NCI-H69 (cell line): Measurements from ENCODE around the gene ALB.
A peak's percentile ranks its signal among the peaks of the same experiment; 100 is the strongest.

Experiments used
- DNase-seq: peaks from one replicate; lab custom pipeline; 2025; lab: John Stamatoyannopoulos, UW

ALB gene

DNA sequence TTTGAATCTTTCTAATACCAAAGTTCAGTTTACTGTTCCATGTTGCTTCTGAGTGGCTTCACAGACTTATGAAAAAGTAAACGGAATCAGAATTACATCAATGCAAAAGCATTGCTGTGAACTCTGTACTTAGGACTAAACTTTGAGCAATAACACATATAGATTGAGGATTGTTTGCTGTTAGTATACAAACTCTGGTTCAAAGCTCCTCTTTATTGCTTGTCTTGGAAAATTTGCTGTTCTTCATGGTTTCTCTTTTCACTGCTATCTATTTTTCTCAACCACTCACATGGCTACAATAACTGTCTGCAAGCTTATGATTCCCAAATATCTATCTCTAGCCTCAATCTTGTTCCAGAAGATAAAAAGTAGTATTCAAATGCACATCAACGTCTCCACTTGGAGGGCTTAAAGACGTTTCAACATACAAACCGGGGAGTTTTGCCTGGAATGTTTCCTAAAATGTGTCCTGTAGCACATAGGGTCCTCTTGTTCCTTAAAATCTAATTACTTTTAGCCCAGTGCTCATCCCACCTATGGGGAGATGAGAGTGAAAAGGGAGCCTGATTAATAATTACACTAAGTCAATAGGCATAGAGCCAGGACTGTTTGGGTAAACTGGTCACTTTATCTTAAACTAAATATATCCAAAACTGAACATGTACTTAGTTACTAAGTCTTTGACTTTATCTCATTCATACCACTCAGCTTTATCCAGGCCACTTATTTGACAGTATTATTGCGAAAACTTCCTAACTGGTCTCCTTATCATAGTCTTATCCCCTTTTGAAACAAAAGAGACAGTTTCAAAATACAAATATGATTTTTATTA, 28.3 kb downstream of the ALB start:
- DNase-seq = no peak

DNA sequence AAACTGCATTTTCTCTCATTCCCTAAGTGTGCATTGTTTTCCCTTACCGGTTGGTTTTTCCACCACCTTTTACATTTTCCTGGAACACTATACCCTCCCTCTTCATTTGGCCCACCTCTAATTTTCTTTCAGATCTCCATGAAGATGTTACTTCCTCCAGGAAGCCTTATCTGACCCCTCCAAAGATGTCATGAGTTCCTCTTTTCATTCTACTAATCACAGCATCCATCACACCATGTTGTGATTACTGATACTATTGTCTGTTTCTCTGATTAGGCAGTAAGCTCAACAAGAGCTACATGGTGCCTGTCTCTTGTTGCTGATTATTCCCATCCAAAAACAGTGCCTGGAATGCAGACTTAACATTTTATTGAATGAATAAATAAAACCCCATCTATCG, 29.1 kb downstream of the ALB start:
- no peak for DNase-seq

DNA sequence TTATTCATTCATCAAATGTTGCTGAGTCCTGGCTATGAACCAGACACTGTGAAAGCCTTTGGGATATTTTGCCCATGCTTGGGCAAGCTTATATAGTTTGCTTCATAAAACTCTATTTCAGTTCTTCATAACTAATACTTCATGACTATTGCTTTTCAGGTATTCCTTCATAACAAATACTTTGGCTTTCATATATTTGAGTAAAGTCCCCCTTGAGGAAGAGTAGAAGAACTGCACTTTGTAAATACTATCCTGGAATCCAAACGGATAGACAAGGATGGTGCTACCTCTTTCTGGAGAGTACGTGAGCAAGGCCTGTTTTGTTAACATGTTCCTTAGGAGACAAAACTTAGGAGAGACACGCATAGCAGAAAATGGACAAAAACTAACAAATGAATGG, 30.2 kb downstream of the ALB start:
- peak; percentile 28 for DNase-seq

DNA sequence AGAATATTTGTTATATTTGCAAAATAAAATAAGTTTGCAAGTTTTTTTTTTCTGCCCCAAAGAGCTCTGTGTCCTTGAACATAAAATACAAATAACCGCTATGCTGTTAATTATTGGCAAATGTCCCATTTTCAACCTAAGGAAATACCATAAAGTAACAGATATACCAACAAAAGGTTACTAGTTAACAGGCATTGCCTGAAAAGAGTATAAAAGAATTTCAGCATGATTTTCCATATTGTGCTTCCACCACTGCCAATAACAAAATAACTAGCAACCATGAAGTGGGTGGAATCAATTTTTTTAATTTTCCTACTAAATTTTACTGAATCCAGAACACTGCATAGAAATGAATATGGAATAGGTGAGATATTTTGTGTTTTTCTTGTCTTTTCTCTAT, 31.9 kb downstream of the ALB start, which contains the start of gene AFP:
Gene AFP, plus strand, starts transcription at position 238 of the 400 bp plus-strand sequence. Its CDS starts 42 bp downstream, at position 280.
- no peak for DNase-seq

GRCh38 chr4:73436674-73437557, 32.8 kb downstream of the ALB start:
- DNase-seq = no peak

- DNase-seq = no peak
Measured at GRCh38 chr4:73437558-73437956, 33.5 kb downstream of the ALB start.

GRCh38 chr4:73438048-73438447, 34.0 kb downstream of the ALB start:
- DNase-seq = no peak

DNA sequence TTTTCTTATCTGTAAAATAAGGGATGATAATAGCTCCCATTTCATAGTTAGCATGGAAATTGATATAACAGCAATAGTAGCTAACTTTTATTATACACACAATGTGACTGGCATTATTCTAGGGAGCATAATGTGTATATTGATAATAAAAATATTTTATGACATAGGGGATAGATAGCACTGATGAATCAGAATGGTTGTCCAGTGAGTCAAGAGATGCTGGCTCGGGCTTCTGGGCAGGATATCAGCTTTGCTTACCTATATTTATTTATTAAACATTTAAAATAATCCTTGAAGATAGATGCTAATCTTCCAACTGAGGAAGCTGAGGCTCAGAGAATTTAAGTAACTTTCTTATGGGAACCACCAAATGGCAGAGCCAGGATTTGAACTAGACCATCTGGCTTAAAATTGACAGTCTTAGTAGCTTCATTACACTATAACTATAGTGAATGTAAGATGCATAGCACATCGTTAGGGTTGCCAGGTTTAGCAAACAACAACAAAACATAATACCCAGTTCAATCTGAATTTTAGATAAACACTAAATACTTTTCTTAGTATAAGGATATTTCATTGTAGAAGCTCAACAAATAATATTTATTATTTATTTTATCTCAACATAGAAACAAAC, 34.6 kb downstream of the ALB start:
- DNase-seq = no peak

DNA sequence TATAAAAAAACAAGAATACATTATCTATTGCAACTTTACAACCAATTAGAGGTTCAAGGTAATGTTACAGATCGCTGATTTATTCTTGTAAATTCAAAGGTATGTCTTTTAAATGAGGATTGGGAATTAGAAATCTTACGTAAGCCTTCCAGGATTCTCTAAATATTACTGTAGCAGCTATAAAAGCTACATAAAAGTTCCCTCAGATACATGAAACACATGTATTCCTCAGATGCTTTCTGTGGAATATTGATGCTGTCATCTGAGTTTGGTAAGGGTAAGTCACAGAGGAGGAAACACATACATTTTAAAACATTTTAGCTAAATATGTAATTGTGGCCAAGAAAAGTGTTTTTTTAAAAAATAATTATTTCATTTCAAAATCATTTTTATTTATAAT, 35.4 kb downstream of the ALB start:
- no peak for DNase-seq

DNA sequence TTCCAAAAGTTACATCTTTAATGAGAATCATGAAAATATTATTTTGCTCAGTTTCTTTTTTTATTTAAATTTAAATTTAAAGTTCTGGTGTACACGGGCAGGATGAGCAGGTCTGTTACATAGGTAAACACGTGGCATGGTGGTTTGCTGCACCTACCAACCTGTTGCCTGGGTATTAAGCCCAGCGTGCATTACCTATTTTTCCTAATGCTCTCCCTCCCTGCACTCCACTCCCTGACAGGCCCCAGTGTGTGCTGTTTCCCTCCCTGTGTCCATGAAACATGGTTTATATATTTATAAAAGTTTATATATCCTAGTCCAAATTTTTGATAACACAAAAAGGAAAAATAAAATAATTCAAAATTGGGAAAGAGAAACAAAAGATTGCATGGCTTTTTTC, 35.9 kb downstream of the ALB start:
- peak; percentile 2 for DNase-seq

GRCh38 chr4:73440653-73441052, 36.6 kb downstream of the ALB start:
- DNase-seq = no peak

GRCh38 chr4:73442275-73442674, 38.2 kb downstream of the ALB start:
- DNase-seq = no peak

DNA sequence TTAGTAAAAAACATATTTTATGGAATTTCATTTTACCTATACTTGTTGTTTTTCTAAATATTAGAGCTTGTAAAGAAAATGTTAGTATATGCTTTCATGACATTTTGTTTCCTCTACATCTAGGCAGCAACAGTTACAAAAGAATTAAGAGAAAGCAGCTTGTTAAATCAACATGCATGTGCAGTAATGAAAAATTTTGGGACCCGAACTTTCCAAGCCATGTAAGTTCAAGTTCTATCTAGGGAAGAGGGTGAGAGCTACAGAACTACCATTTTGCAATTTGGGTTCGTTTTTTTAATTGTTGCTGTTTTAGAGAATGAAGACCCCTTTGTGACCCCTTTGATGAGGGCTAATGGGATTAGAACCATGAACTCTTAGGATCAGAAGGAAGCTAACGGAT, 39.1 kb downstream of the ALB start:
- DNase-seq = no peak

- no peak for DNase-seq
Measured at GRCh38 chr4:73445383-73446335, 41.6 kb downstream of the ALB start.

DNA sequence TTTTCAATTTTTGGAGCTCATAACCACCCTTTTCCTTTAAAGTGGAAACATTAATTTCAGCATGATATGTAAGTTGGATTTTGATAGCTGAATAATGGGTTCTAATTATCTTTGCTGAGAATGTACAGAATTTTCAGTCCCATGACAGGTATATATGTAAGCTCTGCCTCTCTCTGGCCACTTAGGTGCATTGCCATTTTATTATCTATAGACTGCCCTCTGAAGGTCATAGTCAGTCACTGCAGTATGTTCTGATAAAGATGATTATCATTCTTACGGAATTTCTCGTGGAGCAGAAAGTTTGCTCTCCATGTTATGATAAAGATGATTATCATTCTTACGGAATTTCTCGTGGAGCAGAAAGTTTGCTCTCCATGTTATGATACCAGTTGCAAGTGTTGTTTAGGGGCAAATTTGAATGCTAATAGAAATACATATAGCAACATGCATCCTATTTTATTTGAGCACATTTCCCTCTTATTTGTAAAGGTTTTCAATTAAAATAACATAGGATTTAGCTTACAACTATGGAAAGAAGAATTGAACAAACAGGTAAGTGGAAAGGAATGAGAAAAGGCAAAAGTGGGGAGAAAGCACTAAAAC, 42.4 kb downstream of the ALB start:
- DNase-seq = peak; percentile 75

DNA sequence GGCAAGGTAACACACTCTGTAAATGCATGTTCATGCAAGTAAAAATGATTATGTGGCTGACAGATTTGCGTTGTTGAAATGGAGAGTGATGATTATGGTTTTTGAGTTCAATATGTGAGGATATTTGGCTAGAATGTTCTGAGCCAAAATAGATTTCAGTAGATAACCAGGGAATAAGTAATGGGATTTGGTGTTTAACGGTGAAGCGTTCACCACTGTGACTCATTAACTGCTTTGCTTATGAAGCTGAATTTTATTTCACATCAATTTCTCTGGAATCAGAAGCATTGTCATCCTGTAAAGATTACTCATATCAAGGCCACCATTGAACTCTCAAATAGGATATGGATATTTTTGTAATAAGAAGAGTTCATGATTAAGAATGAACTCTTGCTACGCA, 43.6 kb downstream of the ALB start:
- DNase-seq = no peak

GRCh38 chr4:73448448-73449203, 44.5 kb downstream of the ALB start:
- no peak for DNase-seq

DNA sequence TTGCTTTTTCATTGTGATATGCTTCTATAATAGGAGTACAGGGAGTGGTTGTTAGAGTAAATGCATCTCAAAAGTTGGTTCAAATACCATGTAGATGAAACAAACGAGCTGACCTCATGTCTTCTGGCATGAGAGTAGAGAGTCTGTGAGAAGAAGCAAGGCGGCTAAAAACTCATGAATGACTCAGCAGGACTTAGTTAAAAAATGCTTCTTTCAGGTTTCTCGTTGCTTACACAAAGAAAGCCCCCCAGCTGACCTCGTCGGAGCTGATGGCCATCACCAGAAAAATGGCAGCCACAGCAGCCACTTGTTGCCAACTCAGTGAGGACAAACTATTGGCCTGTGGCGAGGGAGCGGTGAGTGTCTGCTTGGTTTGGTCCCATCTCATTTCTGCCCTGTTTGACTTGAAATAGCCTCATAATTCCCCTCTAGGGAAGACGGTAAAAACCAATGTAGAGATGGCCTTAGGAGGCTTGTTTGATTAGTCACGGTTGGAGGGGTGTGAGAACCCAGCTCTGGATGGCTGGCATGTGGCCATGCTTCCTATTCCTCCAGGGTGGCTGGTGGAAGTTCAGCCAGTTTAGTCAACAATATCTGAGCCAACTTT, 46.4 kb downstream of the ALB start:
- DNase-seq = peak; percentile 96

- DNase-seq = peak; percentile 94
Measured at GRCh38 chr4:73451404-73451803, 47.3 kb downstream of the ALB start.
